ENCODE results near the gene PRSS53.
A peak's percentile ranks its signal among the peaks of the same experiment; 100 is the strongest.

PRSS53 gene

GRCh38 chr16:31043898-31044481 is 44.8 kb downstream of the PRSS53 start:
- TF ChIP-seq CTCF (IDR thresholded peaks at IDR 0.05; ENCODE audit: low read length, missing control alignments): no peak
- H3K4me3 ChIP-seq (replicated peaks; ENCODE audit: low read depth, low read length): no peak overlapping the region
- no peak for DNase-seq (ENCODE audit: low read depth)

- TF ChIP-seq CTCF (IDR thresholded peaks at IDR 0.05; ENCODE audit: low read length, missing control alignments): no peak
- DNase-seq (ENCODE audit: low read depth): no peak
- no peak overlapping the region for H3K4me3 ChIP-seq (replicated peaks; ENCODE audit: low read depth, low read length)
Observed at GRCh38 chr16:31043352-31043751, 45.4 kb downstream of the PRSS53 start.

- H3K4me3 ChIP-seq (replicated peaks; ENCODE audit: low read depth, low read length): no peak overlapping the region
- no peak for DNase-seq (ENCODE audit: low read depth)
- TF ChIP-seq CTCF (IDR thresholded peaks at IDR 0.05; ENCODE audit: low read length, missing control alignments): no peak
Observed at GRCh38 chr16:31042866-31043265, 45.9 kb downstream of the PRSS53 start.

- no peak for TF ChIP-seq CTCF (IDR thresholded peaks at IDR 0.05; ENCODE audit: low read length, missing control alignments)
- no peak overlapping the region for H3K4me3 ChIP-seq (replicated peaks; ENCODE audit: low read depth, low read length)
- no peak for DNase-seq (ENCODE audit: low read depth)
Observed at GRCh38 chr16:31038993-31039392, 49.8 kb downstream of the PRSS53 start.

GRCh38 chr16:31036691-31037090 is 52.1 kb downstream of the PRSS53 start:
- DNase-seq (ENCODE audit: low read depth): no peak
- H3K4me3 ChIP-seq (replicated peaks; ENCODE audit: low read depth, low read length): no peak overlapping the region
- TF ChIP-seq CTCF (IDR thresholded peaks at IDR 0.05; ENCODE audit: low read length, missing control alignments): no peak

GRCh38 chr16:31033709-31034492 is 54.8 kb downstream of the PRSS53 start:
- TF ChIP-seq CTCF (IDR thresholded peaks at IDR 0.05; ENCODE audit: low read length, missing control alignments): no peak
- peak; percentile 80 for DNase-seq (ENCODE audit: low read depth)

More at GRCh38 chr16:31033709-31034492, 54.8 kb downstream of the PRSS53 start:
- peak overlapping the region; percentile 99 for H3K4me3 ChIP-seq (replicated peaks; ENCODE audit: low read depth, low read length)

Measured in fibroblast of pulmonary artery (primary cell).